ENCODE data around the gene MYB. TPM values are rescaled to one million over a fixed set of nuclear protein-coding genes. Genes with fewer than 3 reads are reported as not detected.

MYB gene
- total and polyA plus RNA-seq, 9 donors, result 0.40 to 1.5 (median 1.1) TPM

GRCh38 chr6:135173989-135174484, 7.1 kb upstream of the MYB start:
- Histone ChIP-seq H3K4me1 (ENCODE audit: control insufficient read depth, insufficient read depth, low read length) (no peaks in the 10 kb centered on the region), H3K4me3 (ENCODE audit: low read length) (no peak overlapping the region), H3K9me3 (replicated peaks; ENCODE audit: control insufficient read depth, low read depth, low read length) (no peaks in the 10 kb centered on the region), H3K27me3 (ENCODE audit: control insufficient read depth, insufficient read depth, low read length) (no peaks in the 10 kb centered on the region), H3K36me3 (ENCODE audit: control insufficient read depth, insufficient read depth, low read length) (no peaks in the 10 kb centered on the region), H3K27ac (ENCODE audit: low read length) (no peak overlapping the region)
- DNase-seq, result no peak

- H3K27ac ChIP-seq (ENCODE audit: low read length), result no peak overlapping the region
- peaks cover 8% of the 10 kb centered on the region for H3K27me3 ChIP-seq (ENCODE audit: control insufficient read depth, insufficient read depth, low read length)
Observed at GRCh38 chr6:135176058-135176457, 5.0 kb upstream of the MYB start.

GRCh38 chr6:135176464-135176863, 4.6 kb upstream of the MYB start:
- Histone ChIP-seq H3K36me3 (ENCODE audit: control insufficient read depth, insufficient read depth, low read length) (no peaks in the 10 kb centered on the region), H3K4me3 (ENCODE audit: low read length) (no peak overlapping the region), H3K4me1 (ENCODE audit: control insufficient read depth, insufficient read depth, low read length) (no peaks in the 10 kb centered on the region), H3K27me3 (ENCODE audit: control insufficient read depth, insufficient read depth, low read length) (peaks cover 9% of the 10 kb centered on the region), H3K9me3 (replicated peaks; ENCODE audit: control insufficient read depth, low read depth, low read length) (no peaks in the 10 kb centered on the region), H3K27ac (ENCODE audit: low read length) (no peak overlapping the region)
- peak; percentile 30 for DNase-seq
- WGBS (ENCODE audit: insufficient coverage), result 86% methylated on average over 6 of the region's 6 CpGs

More at GRCh38 chr6:135176058-135176457, 5.0 kb upstream of the MYB start:
- Histone ChIP-seq H3K4me1 (ENCODE audit: control insufficient read depth, insufficient read depth, low read length) (no peaks in the 10 kb centered on the region), H3K36me3 (ENCODE audit: control insufficient read depth, insufficient read depth, low read length) (no peaks in the 10 kb centered on the region), H3K4me3 (ENCODE audit: low read length) (no peak overlapping the region), H3K9me3 (replicated peaks; ENCODE audit: control insufficient read depth, low read depth, low read length) (no peaks in the 10 kb centered on the region)
- no peak for DNase-seq

- Histone ChIP-seq H3K4me3 (ENCODE audit: low read length) (no peak overlapping the region), H3K9me3 (replicated peaks; ENCODE audit: control insufficient read depth, low read depth, low read length) (no peaks in the 10 kb centered on the region), H3K4me1 (ENCODE audit: control insufficient read depth, insufficient read depth, low read length) (peaks cover 22% of the 10 kb centered on the region), H3K27me3 (ENCODE audit: control insufficient read depth, insufficient read depth, low read length) (peaks cover 35% of the 10 kb centered on the region), H3K36me3 (ENCODE audit: control insufficient read depth, insufficient read depth, low read length) (no peaks in the 10 kb centered on the region), H3K27ac (ENCODE audit: low read length) (no peak overlapping the region)
- no peak for DNase-seq
- no CpG with 5 or more reads among the region's 2 CpGs for WGBS (ENCODE audit: insufficient coverage)
Observed at GRCh38 chr6:135179372-135179771, 1.7 kb upstream of the MYB start.

GRCh38 chr6:135179920-135180541, 1.1 kb upstream of the MYB start:
- no peaks in the 10 kb centered on the region for H3K9me3 ChIP-seq (replicated peaks; ENCODE audit: control insufficient read depth, low read depth, low read length)
- 20% methylated on average over 2 of the region's 16 CpGs for WGBS (ENCODE audit: insufficient coverage)
- H3K27ac ChIP-seq (ENCODE audit: low read length), result no peak overlapping the region
- H3K36me3 ChIP-seq (ENCODE audit: control insufficient read depth, insufficient read depth, low read length), result no peaks in the 10 kb centered on the region
- H3K4me1 ChIP-seq (ENCODE audit: control insufficient read depth, insufficient read depth, low read length), result peaks cover 22% of the 10 kb centered on the region
- no peak for DNase-seq
- peaks cover 35% of the 10 kb centered on the region for H3K27me3 ChIP-seq (ENCODE audit: control insufficient read depth, insufficient read depth, low read length)
- no peak overlapping the region for H3K4me3 ChIP-seq (ENCODE audit: low read length)

- under 1% methylated on average over 61 of the region's 62 CpGs for WGBS (ENCODE audit: insufficient coverage)
- H3K4me1 ChIP-seq (ENCODE audit: control insufficient read depth, insufficient read depth, low read length), result peaks cover 22% of the 10 kb centered on the region
- peak; percentile 13 for DNase-seq
- H3K9me3 ChIP-seq (replicated peaks; ENCODE audit: control insufficient read depth, low read depth, low read length), result no peaks in the 10 kb centered on the region
- no peaks in the 10 kb centered on the region for H3K36me3 ChIP-seq (ENCODE audit: control insufficient read depth, insufficient read depth, low read length)
- peak overlapping the region; percentile 46 for H3K4me3 ChIP-seq (ENCODE audit: low read length)
- peaks cover 39% of the 10 kb centered on the region for H3K27me3 ChIP-seq (ENCODE audit: control insufficient read depth, insufficient read depth, low read length)
- H3K27ac ChIP-seq (ENCODE audit: low read length), result no peak overlapping the region
Observed at GRCh38 chr6:135181333-135182070, 394 bp downstream of the MYB start.

- Histone ChIP-seq H3K4me1 (ENCODE audit: control insufficient read depth, insufficient read depth, low read length) (peaks cover 22% of the 10 kb centered on the region), H3K27me3 (ENCODE audit: control insufficient read depth, insufficient read depth, low read length) (peaks cover 39% of the 10 kb centered on the region), H3K9me3 (replicated peaks; ENCODE audit: control insufficient read depth, low read depth, low read length) (no peaks in the 10 kb centered on the region), H3K4me3 (ENCODE audit: low read length) (peak overlapping the region; percentile 46), H3K36me3 (ENCODE audit: control insufficient read depth, insufficient read depth, low read length) (no peaks in the 10 kb centered on the region), H3K27ac (ENCODE audit: low read length) (no peak overlapping the region)
- under 1% methylated on average over 71 of the region's 78 CpGs for WGBS (ENCODE audit: insufficient coverage)
- DNase-seq, result peak; percentile 9
Observed at GRCh38 chr6:135182071-135183001, 1.2 kb downstream of the MYB start.

- Histone ChIP-seq H3K4me3 (ENCODE audit: low read length) (peak overlapping the region; percentile 46), H3K27me3 (ENCODE audit: control insufficient read depth, insufficient read depth, low read length) (peaks cover 39% of the 10 kb centered on the region), H3K9me3 (replicated peaks; ENCODE audit: control insufficient read depth, low read depth, low read length) (no peaks in the 10 kb centered on the region), H3K36me3 (ENCODE audit: control insufficient read depth, insufficient read depth, low read length) (no peaks in the 10 kb centered on the region), H3K4me1 (ENCODE audit: control insufficient read depth, insufficient read depth, low read length) (peaks cover 22% of the 10 kb centered on the region), H3K27ac (ENCODE audit: low read length) (no peak overlapping the region)
- 0% methylated on average over 28 of the region's 32 CpGs for WGBS (ENCODE audit: insufficient coverage)
- no peak for DNase-seq
Observed at GRCh38 chr6:135183002-135183531, 2.0 kb downstream of the MYB start.

- H3K27me3 ChIP-seq (ENCODE audit: control insufficient read depth, insufficient read depth, low read length), result peaks cover 39% of the 10 kb centered on the region
- 11% methylated on average over 15 of the region's 19 CpGs for WGBS (ENCODE audit: insufficient coverage)
- DNase-seq, result peak; percentile 30
Observed at GRCh38 chr6:135183532-135184440, 2.7 kb downstream of the MYB start.

More at GRCh38 chr6:135183532-135184440, 2.7 kb downstream of the MYB start:
- Histone ChIP-seq H3K9me3 (replicated peaks; ENCODE audit: control insufficient read depth, low read depth, low read length) (no peaks in the 10 kb centered on the region), H3K4me3 (ENCODE audit: low read length) (peak overlapping the region; percentile 14), H3K36me3 (ENCODE audit: control insufficient read depth, insufficient read depth, low read length) (no peaks in the 10 kb centered on the region), H3K27ac (ENCODE audit: low read length) (no peak overlapping the region), H3K4me1 (ENCODE audit: control insufficient read depth, insufficient read depth, low read length) (peaks cover 22% of the 10 kb centered on the region)
